GM12878 (cell line): ENCODE results near the gene ZDHHC21. TPM values are rescaled to one million over a fixed set of nuclear protein-coding genes. Genes with fewer than 3 reads are reported as not detected.

Source experiments
- ATAC-seq: fragments of 200-7000 bp; cut with Tn5 transposase; 3 replicates; pipeline ENCODE4 v1.9.1; 2020; ENCODE audit warnings: mild to moderate bottlenecking, moderate library complexity
- BruUV-seq: library from RNA; stranded (reverse); fragments of 400-500 nt; replicated peaks from 2 replicates; lab custom pipeline; 2021; lab: Mats Ljungman, UMichigan
- CTCF ChIA-PET: fragments of 300-600 bp; sonication (Branson Sonifier 250); formaldehyde crosslinking; extraction: SDS; loops from one replicate; lab custom pipeline; 2021; ENCODE audit warnings: inconsistent platforms; lab: Yijun Ruan, JAX
- POLR2A ChIA-PET: fragments of 350-600 bp; formaldehyde crosslinking; extraction: SDS; loops from one replicate; lab custom pipeline; 2021; ENCODE audit warnings: inconsistent platforms; lab: Charles Lee
- RAD21 ChIA-PET: fragments of 300-600 bp; sonication (Branson Sonifier 250); formaldehyde crosslinking; loops from one replicate; lab custom pipeline; 2023; ENCODE audit warnings: antibody characterized with exemption; ENCODE audit not compliant: unreplicated experiment; lab: Charles Lee
- SMC1A ChIA-PET: fragments of 300-600 bp; sonication (Branson Sonifier 250); formaldehyde crosslinking; loops from one replicate; lab custom pipeline; 2023; ENCODE audit not compliant: unreplicated experiment, uncharacterized antibody; lab: Charles Lee
- DNase-seq: peaks from one replicate; pipeline ENCODE4 v3.0.0-alpha.2; 2011; ENCODE audit warnings: low read depth, low spot score
- FAIRE-seq: peaks from 3 replicates; lab custom pipeline; 2011; peaks lifted over from hg19 to GRCh38; lab: Jason Lieb, UNC
- H2AFZ ChIP-seq: 2 replicates; pipeline ENCODE4 v1.6.0; 2011; ENCODE audit warnings: low read depth, low read length, control low read depth; ENCODE audit not compliant: control insufficient read depth
- H3K27ac ChIP-seq: 2 replicates; pipeline ENCODE4 v1.5.1; 2011; ENCODE audit warnings: control low read depth; ENCODE audit not compliant: control insufficient read depth, insufficient read depth
- H3K27me3 ChIP-seq, 2 experiments: replicated peaks in 1 of 2; 2 replicates each; pipeline versions ENCODE4 v1.6.0 to v1.6.1; 2011; ENCODE audit warnings: low read length in 1 of 2; ENCODE audit not compliant: control insufficient read depth in 2 of 2, insufficient read depth in 2 of 2
- H3K36me3 ChIP-seq, 2 experiments: 2 replicates each; pipeline ENCODE4 v1.5.1; 2011; ENCODE audit warnings: low read length in 1 of 2; ENCODE audit not compliant: control insufficient read depth in 2 of 2, insufficient read depth in 2 of 2
- H3K4me1 ChIP-seq: 2 replicates; pipeline ENCODE4 v1.6.1; 2011; ENCODE audit warnings: mild to moderate bottlenecking, low read length, moderate library complexity, mixed read lengths; ENCODE audit not compliant: control insufficient read depth, insufficient read depth
- H3K4me2 ChIP-seq: 2 replicates; pipeline ENCODE4 v1.6.0; 2011; ENCODE audit warnings: control low read depth; ENCODE audit not compliant: control insufficient read depth, insufficient read depth
- H3K4me3 ChIP-seq: fragments of 200-600 bp; sonication (generic); 2 replicates; pipeline ENCODE4 v1.5.1; 2016
- H3K79me2 ChIP-seq: 2 replicates; pipeline ENCODE4 v1.6.0; 2011; ENCODE audit warnings: low read length; ENCODE audit not compliant: control insufficient read depth, insufficient read depth
- H3K9ac ChIP-seq: 2 replicates; pipeline ENCODE4 v1.8.0; 2011; ENCODE audit warnings: low read length, control low read depth, mixed read lengths; ENCODE audit not compliant: control insufficient read depth, insufficient read depth
- H3K9me3 ChIP-seq: replicated peaks from 3 replicates; pipeline ENCODE4 v1.5.1; 2011; ENCODE audit warnings: mild to moderate bottlenecking, low read length; ENCODE audit not compliant: control insufficient read depth, insufficient read depth
- H4K20me1 ChIP-seq: 2 replicates; pipeline ENCODE4 v1.6.0; 2011; ENCODE audit not compliant: control insufficient read depth, insufficient read depth
- ATF7 ChIP-seq: fragments of 450-650 bp; IDR thresholded peaks from 2 replicates; pipeline ENCODE4 v1.6.1; 2016; ENCODE audit warnings: low read depth, mild to moderate bottlenecking
- BACH1 ChIP-seq: fragments of 450-650 bp; IDR thresholded peaks from 2 replicates; pipeline ENCODE4 v1.6.1; 2017; ENCODE audit warnings: mild to moderate bottlenecking, borderline replicate concordance
- BCL11A ChIP-seq: IDR thresholded peaks from 2 replicates; pipeline ENCODE4 v1.6.1; 2011; ENCODE audit warnings: low read depth, low read length
- FOXK2 ChIP-seq: fragments of 450-650 bp; IDR thresholded peaks from 2 replicates; pipeline ENCODE4 v1.6.1; 2017; ENCODE audit warnings: mild to moderate bottlenecking, moderate library complexity
- GATAD2B ChIP-seq: fragments of 450-650 bp; conservative IDR thresholded peaks from 2 replicates; pipeline ENCODE4 v1.6.1; 2017; ENCODE audit warnings: low read depth, mild to moderate bottlenecking, moderate library complexity
- NBN ChIP-seq: fragments of 450-650 bp; IDR thresholded peaks from 2 replicates; pipeline ENCODE4 v1.6.1; 2016
- NRF1 ChIP-seq: conservative IDR thresholded peaks from 2 replicates; pipeline ENCODE4 v1.6.1; 2011; ENCODE audit warnings: mild to moderate bottlenecking, low read depth, low read length, improper control_type of control experiment
- RAD51 ChIP-seq: fragments of 450-650 bp; IDR thresholded peaks from 2 replicates; pipeline ENCODE4 v1.6.1; 2016; ENCODE audit warnings: moderate library complexity, mild to moderate bottlenecking, inconsistent platforms
- RELB ChIP-seq: fragments of 450-650 bp; IDR thresholded peaks from 2 replicates; pipeline ENCODE4 v1.6.1; 2017; ENCODE audit warnings: low read depth, mild to moderate bottlenecking, moderate library complexity
- SREBF1 ChIP-seq: IDR thresholded peaks from 2 replicates; pipeline ENCODE4 v1.6.1; 2012; ENCODE audit warnings: mild to moderate bottlenecking, low read length
- TAF1 ChIP-seq: IDR thresholded peaks from 2 replicates; pipeline ENCODE4 v1.6.1; 2011; ENCODE audit warnings: mild to moderate bottlenecking, low read depth, low read length, borderline replicate concordance
- WGBS: methylation state at CpG from one replicate; pipeline ENCODE4 v1.1.6; 2016; ENCODE audit warnings: low lambda C conversion rate; ENCODE audit not compliant: insufficient replicate concordance, insufficient coverage; ENCODE audit errors: missing lambda C conversion rate; 5-methylcytosine and 5-hydroxymethylcytosine counted together
- in situ Hi-C: fragments of 300-500 bp; cut with MboI; formaldehyde crosslinking; loops from 9 replicates; pipeline ENCODE4 v1.14.3; 2018; ENCODE audit warnings: mixed read lengths
- intact Hi-C: fragments of 100-400 bp; cut with micrococcal nuclease; formaldehyde crosslinking; loops from one replicate; pipeline ENCODE4 v1.14.2; 2022; ENCODE audit not compliant: unreplicated experiment
- polyA plus RNA-seq, 11 experiments: library from polyadenylated mRNA; depleted of rRNA in 4 of 11; unstranded in 6 of 11; stranded (reverse) in 5 of 11; fragments of >200 nt; fragmentation: Nextera tagmentation in 4 of 11; fragmentation: Illumina TruSeq in 1 of 11; extraction: Ambion mirVana in 4 of 11; extraction: Trizol in 1 of 11; gene quantifications; 1 replicate in 1 of 11; 2 replicates in 10 of 11; pipeline versions ENCODE4 v1.2.1 to v1.2.3, GENCODE V29; 2011 to 2016; ENCODE audit warnings: inconsistent platforms in 2 of 11, missing spikeins in 2 of 11, low read depth in 1 of 11
- total RNA-seq, 4 experiments: library from RNA; depleted of rRNA in 3 of 4; stranded (reverse); fragments of >200 nt in 3 of 4; fragmentation: Illumina TruSeq in 1 of 4; extraction: Trizol in 1 of 4; gene quantifications; 2 replicates each; pipeline versions ENCODE4 v1.2.1 to v1.2.3, GENCODE V29; 2013 to 2021
- TF ChIP-seq, protein P1 (sequence below): fragments of 450-650 bp; IDR thresholded peaks from 2 replicates; pipeline ENCODE4 v1.6.1; 2017; ENCODE audit warnings: mild to moderate bottlenecking, moderate library complexity

ZDHHC21 gene
- total and polyA plus RNA-seq, 10 of the 15 experiments (the other 5 are each of a cell fraction or from before 2014, with no cell fraction given), result 2.6 to 14.6 (median 9.1) TPM

GRCh38 chr9:14671377-14671776 lies 21.9 kb downstream of the ZDHHC21 start:
- Histone ChIP-seq H3K27me3 (no peaks in the 10 kb centered on the region), H3K27ac (no peak overlapping the region), H3K9me3 (no peaks in the 10 kb centered on the region), H3K4me1 (no peaks in the 10 kb centered on the region), H3K79me2 (no peaks in the 10 kb centered on the region), H4K20me1 (no peaks in the 10 kb centered on the region), H3K4me3 (no peak overlapping the region), H2AFZ (no peak overlapping the region), H3K36me3 (peaks cover 0 to 3% of the 10 kb centered on the region in 2 experiments; a peak in 1 of 4 replicates), H3K9ac (no peak overlapping the region), H3K4me2 (no peak overlapping the region)
- BruUV-seq, result no TSS peak
- no peak for TF ChIP-seq FOXK2
- TF ChIP-seq BACH1, result no peak
- TF ChIP-seq RAD51, result no peak
- no peak for TF ChIP-seq RELB
- intact Hi-C loops, result no loop called here
- CTCF ChIA-PET, result interaction anchor here (1.3 to 1.6 kb wide), 2 partner anchors 10 to 18 kb away, joined by 3 to 7 read pairs; no protein-coding TSS in a partner anchor
- SMC1A ChIA-PET, result no interaction called here
- in situ Hi-C loops, result no loop called here
- WGBS, result 2% methylated on average over 3 of the region's 3 CpGs
- RAD21 ChIA-PET, result no interaction called here
- ATAC-seq (no peak), DNase-seq (no peak), FAIRE-seq (no peak)
- POLR2A ChIA-PET, result interaction anchor here (1.0 kb wide), 1 partner anchor 19 kb away, joined by 3 read pairs; no protein-coding TSS in a partner anchor

DNA sequence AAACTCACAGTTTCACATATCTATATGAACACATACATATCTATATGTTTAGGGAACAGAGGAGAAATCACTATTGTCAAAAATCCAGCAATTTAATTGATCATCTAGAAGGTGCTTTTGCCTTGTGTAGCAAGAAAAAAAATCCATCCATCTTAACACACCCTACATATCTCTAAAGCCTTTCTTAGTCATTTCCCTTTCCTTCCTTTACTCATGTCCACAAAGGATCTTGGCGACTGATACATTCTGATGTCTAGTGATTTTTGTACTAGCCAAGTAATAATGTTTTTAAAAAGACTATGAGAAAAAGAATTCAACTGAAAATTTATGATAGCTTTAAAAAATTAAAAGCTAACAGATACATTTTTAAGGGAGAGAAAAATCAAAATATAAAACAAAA lies 22.5 kb downstream of the ZDHHC21 start:
- no TSS peak for BruUV-seq
- no peak for ATAC-seq
- ChIA-PET RAD21 (no interaction called here), CTCF (interaction anchor here (1.3 to 1.6 kb wide), 2 partner anchors 9 to 18 kb away, joined by 3 to 7 read pairs; no protein-coding TSS in a partner anchor), SMC1A (no interaction called here), POLR2A (interaction anchor here (1.0 kb wide), 1 partner anchor 20 kb away, joined by 3 read pairs; no protein-coding TSS in a partner anchor)
- intact Hi-C loops, result no loop called here
- Histone ChIP-seq H3K9ac (no peak overlapping the region), H3K36me3 (peaks cover 0 to 3% of the 10 kb centered on the region in 2 experiments; a peak in 1 of 4 replicates), H3K4me3 (no peak overlapping the region), H3K79me2 (no peaks in the 10 kb centered on the region), H3K4me1 (no peaks in the 10 kb centered on the region), H3K4me2 (no peak overlapping the region), H4K20me1 (no peaks in the 10 kb centered on the region), H2AFZ (no peak overlapping the region), H3K27ac (no peak overlapping the region), H3K9me3 (no peaks in the 10 kb centered on the region), H3K27me3 (no peaks in the 10 kb centered on the region)
- no peak for FAIRE-seq
- in situ Hi-C loops, result no loop called here
- no peak for DNase-seq
- 44% methylated on average over 1 of the region's 1 CpG for WGBS
- TF ChIP-seq BCL11A, result no peak
- no peak for TF ChIP-seq NRF1
- TF ChIP-seq SREBF1, result no peak
- no peak for TF ChIP-seq NBN
- no peak for TF ChIP-seq TAF1
- TF ChIP-seq GATAD2B, result no peak
- no peak for TF ChIP-seq ATF7
- TF ChIP-seq, protein P1, sequence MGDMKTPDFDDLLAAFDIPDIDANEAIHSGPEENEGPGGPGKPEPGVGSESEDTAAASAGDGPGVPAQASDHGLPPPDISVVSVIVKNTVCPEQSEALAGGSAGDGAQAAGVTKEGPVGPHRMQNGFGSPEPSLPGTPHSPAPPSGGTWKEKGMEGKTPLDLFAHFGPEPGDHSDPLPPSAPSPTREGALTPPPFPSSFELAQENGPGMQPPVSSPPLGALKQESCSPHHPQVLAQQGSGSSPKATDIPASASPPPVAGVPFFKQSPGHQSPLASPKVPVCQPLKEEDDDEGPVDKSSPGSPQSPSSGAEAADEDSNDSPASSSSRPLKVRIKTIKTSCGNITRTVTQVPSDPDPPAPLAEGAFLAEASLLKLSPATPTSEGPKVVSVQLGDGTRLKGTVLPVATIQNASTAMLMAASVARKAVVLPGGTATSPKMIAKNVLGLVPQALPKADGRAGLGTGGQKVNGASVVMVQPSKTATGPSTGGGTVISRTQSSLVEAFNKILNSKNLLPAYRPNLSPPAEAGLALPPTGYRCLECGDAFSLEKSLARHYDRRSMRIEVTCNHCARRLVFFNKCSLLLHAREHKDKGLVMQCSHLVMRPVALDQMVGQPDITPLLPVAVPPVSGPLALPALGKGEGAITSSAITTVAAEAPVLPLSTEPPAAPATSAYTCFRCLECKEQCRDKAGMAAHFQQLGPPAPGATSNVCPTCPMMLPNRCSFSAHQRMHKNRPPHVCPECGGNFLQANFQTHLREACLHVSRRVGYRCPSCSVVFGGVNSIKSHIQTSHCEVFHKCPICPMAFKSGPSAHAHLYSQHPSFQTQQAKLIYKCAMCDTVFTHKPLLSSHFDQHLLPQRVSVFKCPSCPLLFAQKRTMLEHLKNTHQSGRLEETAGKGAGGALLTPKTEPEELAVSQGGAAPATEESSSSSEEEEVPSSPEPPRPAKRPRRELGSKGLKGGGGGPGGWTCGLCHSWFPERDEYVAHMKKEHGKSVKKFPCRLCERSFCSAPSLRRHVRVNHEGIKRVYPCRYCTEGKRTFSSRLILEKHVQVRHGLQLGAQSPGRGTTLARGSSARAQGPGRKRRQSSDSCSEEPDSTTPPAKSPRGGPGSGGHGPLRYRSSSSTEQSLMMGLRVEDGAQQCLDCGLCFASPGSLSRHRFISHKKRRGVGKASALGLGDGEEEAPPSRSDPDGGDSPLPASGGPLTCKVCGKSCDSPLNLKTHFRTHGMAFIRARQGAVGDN, result no peak
